Activated CD8-positive, alpha-beta T cell treated with anti-CD3 and anti-CD28 coated beads for 36 hours (primary cell): ENCODE results near the gene LARGE1. TPM values are rescaled to one million over a fixed set of nuclear protein-coding genes. Genes with fewer than 3 reads are reported as not detected.

ENCODE experiments used
- ATAC-seq: fragments of 200-7000 bp; cut with Tn5 transposase; one replicate; pipeline ENCODE4 v1.10.0; 2021; ENCODE audit warnings: mild to moderate bottlenecking, moderate library complexity
- CTCF ChIA-PET: fragments of 350-600 bp; sonication (Branson Sonifier 250); formaldehyde crosslinking; loops from one replicate; lab custom pipeline; 2021; ENCODE audit warnings: antibody characterized with exemption; lab: Charles Lee
- POLR2A ChIA-PET: fragments of 350-600 bp; sonication (Branson Sonifier 250); formaldehyde crosslinking; loops from one replicate; lab custom pipeline; 2021; ENCODE audit warnings: antibody characterized with exemption; lab: Charles Lee
- DNase-seq: peaks from one replicate; pipeline ENCODE4 v3.0.0-alpha.2; 2020
- H3K27ac Mint-ChIP-seq: one replicate; pipeline ENCODE4 v1.8.0; 2021; ENCODE audit warnings: mild to moderate bottlenecking, mixed read lengths
- H3K27me3 Mint-ChIP-seq: one replicate; pipeline ENCODE4 v1.8.0; 2021; ENCODE audit warnings: mixed read lengths
- H3K36me3 Mint-ChIP-seq: one replicate; pipeline ENCODE4 v1.8.0; 2021; ENCODE audit warnings: low read depth, mixed read lengths
- H3K4me1 Mint-ChIP-seq: one replicate; pipeline ENCODE4 v1.8.0; 2021; ENCODE audit warnings: low read depth, mixed read lengths
- H3K4me3 Mint-ChIP-seq: one replicate; pipeline ENCODE4 v1.8.0; 2021; ENCODE audit warnings: mild to moderate bottlenecking, moderate library complexity, mixed read lengths
- H3K9me3 Mint-ChIP-seq: one replicate; pipeline ENCODE4 v1.8.0; 2021; ENCODE audit warnings: mixed read lengths
- intact Hi-C: fragments of 100-400 bp; cut with micrococcal nuclease; formaldehyde crosslinking; loops from one replicate; pipeline ENCODE4 v1.10.0; 2022
- total RNA-seq, 2 experiments: library from RNA; stranded (reverse); gene quantifications; one replicate each; pipeline ENCODE4 v1.2.3, GENCODE V29; 2021
- TF ChIP-seq, protein P1 (sequence below): fragments of 200-600 bp; IDR thresholded peaks from one replicate; pipeline ENCODE4 v1.8.0; 2022; ENCODE audit warnings: antibody characterized with exemption, mild to moderate bottlenecking

The LARGE1 gene
- total RNA-seq, 2 experiments from 2014 or later: 0.31 to 0.32 TPM

DNA sequence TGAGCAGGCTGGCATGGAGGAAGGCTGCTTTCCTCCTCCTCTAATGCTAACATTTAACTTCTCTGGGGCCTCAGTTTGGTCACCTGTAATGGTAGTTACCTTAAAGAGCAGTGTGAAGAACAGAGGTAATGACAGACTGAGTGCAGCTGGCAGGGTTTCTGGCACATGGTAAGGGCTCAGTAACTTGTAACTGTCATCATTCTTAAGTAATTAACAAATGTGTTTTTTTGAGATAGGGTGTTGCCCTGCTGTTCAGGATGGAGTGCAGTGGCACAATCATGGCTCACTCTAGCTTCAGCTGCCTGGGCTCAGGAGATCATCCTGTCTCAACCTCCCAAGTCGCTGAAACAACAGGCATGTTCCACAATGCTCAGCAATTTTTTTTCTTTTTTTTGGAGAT lies 620.1 kb downstream of the LARGE1 start:
- Mint-ChIP-seq H3K4me1 (no peaks in the 10 kb centered on the region), H3K27me3 (no peaks in the 10 kb centered on the region), H3K9me3 (no peaks in the 10 kb centered on the region), H3K4me3 (no peak overlapping the region), H3K36me3 (no peaks in the 10 kb centered on the region), H3K27ac (no peak overlapping the region)
- ChIA-PET CTCF (no interaction called here), POLR2A (no interaction called here)
- ATAC-seq: no peak
- TF ChIP-seq, protein P1, sequence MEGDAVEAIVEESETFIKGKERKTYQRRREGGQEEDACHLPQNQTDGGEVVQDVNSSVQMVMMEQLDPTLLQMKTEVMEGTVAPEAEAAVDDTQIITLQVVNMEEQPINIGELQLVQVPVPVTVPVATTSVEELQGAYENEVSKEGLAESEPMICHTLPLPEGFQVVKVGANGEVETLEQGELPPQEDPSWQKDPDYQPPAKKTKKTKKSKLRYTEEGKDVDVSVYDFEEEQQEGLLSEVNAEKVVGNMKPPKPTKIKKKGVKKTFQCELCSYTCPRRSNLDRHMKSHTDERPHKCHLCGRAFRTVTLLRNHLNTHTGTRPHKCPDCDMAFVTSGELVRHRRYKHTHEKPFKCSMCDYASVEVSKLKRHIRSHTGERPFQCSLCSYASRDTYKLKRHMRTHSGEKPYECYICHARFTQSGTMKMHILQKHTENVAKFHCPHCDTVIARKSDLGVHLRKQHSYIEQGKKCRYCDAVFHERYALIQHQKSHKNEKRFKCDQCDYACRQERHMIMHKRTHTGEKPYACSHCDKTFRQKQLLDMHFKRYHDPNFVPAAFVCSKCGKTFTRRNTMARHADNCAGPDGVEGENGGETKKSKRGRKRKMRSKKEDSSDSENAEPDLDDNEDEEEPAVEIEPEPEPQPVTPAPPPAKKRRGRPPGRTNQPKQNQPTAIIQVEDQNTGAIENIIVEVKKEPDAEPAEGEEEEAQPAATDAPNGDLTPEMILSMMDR: no peak
- no peak for DNase-seq
- intact Hi-C loops: loop anchor here (5.0 kb wide), 1 partner anchor 277 kb away; no protein-coding TSS in a partner anchor

DNA sequence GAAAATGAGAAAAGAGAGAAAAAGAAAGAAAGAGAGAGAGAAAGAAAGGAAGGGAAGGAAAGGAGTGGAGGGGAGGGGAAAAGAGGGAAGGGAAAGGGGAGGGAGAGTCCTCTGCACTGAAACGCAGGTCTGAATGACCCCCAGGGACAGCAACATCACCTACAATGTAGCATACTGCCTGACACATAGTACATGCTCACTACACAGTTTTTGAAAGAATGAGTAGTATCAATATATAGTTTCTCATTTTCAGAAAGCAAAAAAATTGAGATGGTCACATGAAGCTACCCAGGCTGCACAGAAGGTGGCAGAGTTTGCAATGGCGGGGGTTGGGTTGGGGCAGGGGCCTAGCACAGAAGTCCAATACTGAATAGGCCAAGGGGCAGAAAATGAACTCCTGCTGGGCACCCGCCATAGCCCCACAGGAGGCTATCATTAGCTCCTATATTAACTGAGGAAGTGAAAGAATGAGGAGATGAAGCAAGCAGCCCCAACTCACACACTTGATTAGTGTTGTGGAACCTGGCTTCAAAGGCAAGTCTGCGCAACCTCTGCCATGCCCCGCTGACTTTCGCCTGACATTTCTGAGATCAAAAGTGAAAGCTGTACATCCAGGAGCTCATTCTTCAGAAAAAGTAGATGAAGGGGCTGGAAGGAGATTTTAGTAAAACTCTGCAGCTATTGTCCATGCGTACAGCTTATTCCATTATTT lies 620.9 kb downstream of the LARGE1 start:
- intact Hi-C loops: no loop called here
- TF ChIP-seq, protein P1: no peak
- Mint-ChIP-seq H3K4me3 (no peak overlapping the region), H3K36me3 (no peaks in the 10 kb centered on the region), H3K9me3 (no peaks in the 10 kb centered on the region), H3K27me3 (no peaks in the 10 kb centered on the region), H3K4me1 (no peaks in the 10 kb centered on the region), H3K27ac (no peak overlapping the region)
- no peak for DNase-seq
- no peak for ATAC-seq
- CTCF ChIA-PET: no interaction called here
- POLR2A ChIA-PET: no interaction called here

DNA sequence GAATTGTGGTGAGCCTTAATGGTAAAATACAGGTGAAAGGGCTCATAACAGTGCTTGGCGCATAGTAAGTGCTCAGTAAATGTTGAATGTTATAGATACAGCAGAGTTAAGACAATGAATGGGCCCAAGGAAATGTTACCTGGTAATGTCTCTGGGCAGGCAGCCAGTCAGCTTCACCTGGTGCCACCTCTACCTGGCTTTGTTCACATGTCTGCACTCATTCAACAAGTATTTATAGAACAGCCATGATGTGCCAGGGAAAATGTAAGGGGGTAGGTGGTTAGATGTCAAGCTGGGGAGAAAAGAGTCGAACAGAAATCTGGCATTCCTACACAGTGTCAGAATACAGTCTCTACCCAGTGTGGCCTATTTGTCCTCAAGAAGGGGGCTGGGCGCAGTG lies 623.3 kb downstream of the LARGE1 start:
- H3K4me3 Mint-ChIP-seq: no peak overlapping the region
- H3K36me3 Mint-ChIP-seq: no peaks in the 10 kb centered on the region
- intact Hi-C loops: no loop called here
- ChIA-PET CTCF (no interaction called here), POLR2A (no interaction called here)
- TF ChIP-seq, protein P1: no peak
- ATAC-seq (no peak), DNase-seq (no peak)
- no peak overlapping the region for H3K27ac Mint-ChIP-seq
- H3K27me3 Mint-ChIP-seq: no peaks in the 10 kb centered on the region
- no peaks in the 10 kb centered on the region for H3K9me3 Mint-ChIP-seq
- H3K4me1 Mint-ChIP-seq: no peaks in the 10 kb centered on the region

DNA sequence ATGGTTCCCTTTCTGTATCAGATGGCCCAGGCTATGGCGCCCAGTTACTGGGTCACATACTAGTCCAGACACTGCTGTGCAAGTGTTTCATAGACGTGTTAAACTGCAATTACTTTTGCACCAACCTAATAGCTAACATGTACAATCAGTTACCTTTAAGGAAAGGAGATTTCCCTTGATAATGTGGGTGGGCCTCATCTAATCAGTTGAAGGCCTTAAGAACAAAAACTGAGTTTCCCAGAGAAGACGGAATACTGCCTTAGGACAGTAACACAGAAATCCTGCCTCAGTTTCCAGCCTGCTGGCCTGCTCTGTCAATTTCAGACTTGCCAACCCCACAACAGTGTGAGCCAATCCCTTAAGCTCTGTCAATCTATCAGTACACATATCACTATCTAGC lies 632.2 kb downstream of the LARGE1 start:
- no peak for ATAC-seq
- Mint-ChIP-seq H3K4me3 (no peak overlapping the region), H3K36me3 (no peaks in the 10 kb centered on the region), H3K4me1 (no peaks in the 10 kb centered on the region), H3K9me3 (no peaks in the 10 kb centered on the region), H3K27me3 (no peaks in the 10 kb centered on the region), H3K27ac (no peak overlapping the region)
- TF ChIP-seq, protein P1: no peak
- no peak for DNase-seq
- intact Hi-C loops: no loop called here
- ChIA-PET POLR2A (no interaction called here), CTCF (no interaction called here)

DNA sequence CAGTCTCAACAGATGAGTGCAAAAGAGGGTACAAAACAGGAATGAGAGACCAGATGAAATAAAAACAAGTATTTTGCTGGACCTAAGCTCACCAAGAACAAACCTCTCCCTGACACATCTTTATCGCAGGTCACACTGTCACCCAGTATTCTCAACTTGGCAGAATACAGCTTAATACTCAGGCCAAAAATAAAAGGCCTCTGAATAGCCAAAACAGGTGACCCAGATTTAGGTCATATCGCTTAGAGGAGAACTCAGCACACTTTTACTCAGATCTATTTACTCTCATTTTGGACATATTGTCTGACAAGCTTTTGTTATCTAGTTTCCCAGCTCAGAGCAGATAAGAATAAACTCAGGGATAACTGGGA lies 645.2 kb downstream of the LARGE1 start:
- intact Hi-C loops: no loop called here
- ChIA-PET POLR2A (no interaction called here), CTCF (interaction anchor here (1.2 to 2.0 kb wide), 2 partner anchors 27 to 191 kb away, joined by 3 to 7 read pairs; no protein-coding TSS in a partner anchor)
- no peak for DNase-seq
- Mint-ChIP-seq H3K4me3 (no peak overlapping the region), H3K27me3 (no peaks in the 10 kb centered on the region), H3K9me3 (no peaks in the 10 kb centered on the region), H3K27ac (no peak overlapping the region), H3K36me3 (no peaks in the 10 kb centered on the region), H3K4me1 (no peaks in the 10 kb centered on the region)
- TF ChIP-seq, protein P1: no peak
- ATAC-seq: no peak
